Activated CD4-positive, alpha-beta T cell treated with anti-CD3 and anti-CD28 coated beads, Interleukin-2, amount 50 U/mL, for 16 hours (primary cell): Measurements from ENCODE around the gene CEP170.
"Not testable (repeated sequence)": the region's sequence is repeated elsewhere in the genome, so short reads cannot be mapped to it uniquely, and the experiment has no call there.

ENCODE experiments used
- DNase-seq: peaks from one replicate; pipeline ENCODE4 v3.0.0-alpha.2; 2020

Gene CEP170

GRCh38 chr1:243230914-243231313 lies 24.2 kb downstream of the CEP170 start:
- no peak for DNase-seq

DNA sequence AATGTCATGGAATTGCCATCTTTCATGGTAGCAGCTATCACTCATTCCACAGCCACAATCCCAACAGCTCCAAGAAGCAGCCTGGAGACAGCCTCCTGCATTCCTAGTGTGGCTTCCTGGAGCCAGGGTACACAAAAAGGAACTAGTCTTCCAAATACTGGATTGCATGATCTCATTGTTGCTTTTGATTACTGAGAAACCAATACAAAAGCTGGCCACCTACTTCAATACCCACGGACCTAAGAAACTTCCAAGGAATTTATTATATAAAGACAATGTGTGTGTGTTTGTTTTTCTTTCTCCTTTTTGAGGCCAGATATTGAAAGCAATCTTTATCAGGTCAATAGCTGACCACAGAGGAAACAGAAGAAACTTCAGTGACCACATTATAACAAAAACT lies 25.6 kb downstream of the CEP170 start:
- DNase-seq = no peak

GRCh38 chr1:243227622-243228021 lies 27.5 kb downstream of the CEP170 start:
- no peak for DNase-seq

DNA sequence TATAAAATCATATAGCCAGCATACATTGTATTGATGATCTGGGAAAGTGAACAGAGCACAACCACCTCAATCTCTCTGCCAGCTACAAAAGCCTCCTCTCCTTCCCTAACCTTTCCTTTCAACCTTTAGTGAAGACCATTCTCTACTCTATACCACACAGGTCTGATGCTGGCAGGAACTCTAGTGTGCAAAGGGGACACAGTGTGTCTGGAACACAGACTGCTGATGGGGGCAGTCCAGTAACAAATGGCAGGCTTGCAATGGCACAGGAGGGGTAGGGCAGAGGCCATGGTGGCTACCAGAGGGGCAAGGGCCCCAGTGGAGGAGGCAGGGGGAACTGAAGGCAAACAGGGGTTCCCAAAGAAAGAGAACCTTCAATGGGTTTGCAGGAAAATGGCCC lies 37.0 kb downstream of the CEP170 start:
- DNase-seq = no peak

DNA sequence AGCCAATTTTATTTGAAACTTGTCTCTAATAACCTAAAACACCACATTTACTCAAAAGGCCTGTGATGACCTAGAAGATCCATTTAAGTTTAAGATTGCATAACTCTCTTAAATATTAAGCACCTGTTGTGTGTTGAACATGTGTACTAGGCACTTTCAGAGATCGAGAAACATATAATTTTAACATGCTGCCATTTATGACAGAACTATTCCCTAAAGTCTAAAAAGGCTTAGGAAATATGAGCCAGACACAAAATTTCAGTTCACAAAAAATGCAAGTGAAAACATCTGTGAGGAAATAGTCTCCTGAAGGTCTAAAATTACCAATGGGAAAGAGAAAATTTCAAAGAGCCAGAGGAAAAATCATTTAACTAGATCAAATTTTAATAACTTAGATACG lies 37.7 kb downstream of the CEP170 start:
- no peak for DNase-seq

DNA sequence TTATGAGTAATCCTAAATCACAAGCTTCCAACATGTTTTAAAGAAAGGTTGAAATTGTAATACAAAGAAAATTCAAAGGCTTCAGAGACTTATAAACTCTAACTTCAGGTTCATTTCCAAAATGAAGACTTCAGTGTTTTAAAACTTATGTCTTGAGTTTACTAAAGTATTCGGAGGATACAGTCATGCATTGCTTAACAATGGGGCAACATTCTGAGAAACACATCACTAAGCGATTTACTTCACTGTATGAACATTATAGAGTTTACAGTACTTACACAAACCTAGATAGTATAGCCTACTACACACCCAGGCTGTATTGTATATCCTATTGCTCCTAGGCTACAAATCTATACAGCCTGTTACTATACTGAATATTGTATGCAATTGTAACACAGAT lies 38.3 kb downstream of the CEP170 start:
- no peak for DNase-seq

DNA sequence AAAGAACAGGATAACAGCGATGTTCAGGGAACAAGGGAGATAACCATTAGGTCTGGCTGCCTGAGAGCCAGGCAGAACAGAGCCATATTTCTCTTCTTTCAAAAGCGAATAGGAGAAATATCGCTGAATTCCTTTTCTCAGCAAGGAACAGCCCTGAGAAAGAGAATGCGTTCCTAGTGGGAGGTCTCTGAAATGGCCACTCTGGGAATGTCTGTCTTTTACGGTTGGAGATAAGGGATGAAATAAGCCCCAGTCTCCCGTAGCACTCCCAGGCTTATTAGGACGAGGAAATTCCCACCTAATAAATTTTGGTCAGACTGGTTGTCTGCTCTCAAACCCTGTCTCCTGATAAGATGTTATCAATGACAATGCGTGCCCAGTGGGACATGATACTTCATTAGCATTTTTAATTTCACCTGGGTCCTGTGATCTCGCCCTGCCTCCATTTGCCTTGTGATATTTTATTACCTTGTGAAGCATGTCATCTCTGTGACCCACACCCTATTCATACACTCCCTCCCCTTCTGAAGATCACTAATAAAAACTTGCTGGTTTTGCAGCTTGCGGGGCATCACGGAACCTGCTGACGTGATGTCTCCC lies 39.7 kb downstream of the CEP170 start:
- DNase-seq = not testable (repeated sequence)

DNA sequence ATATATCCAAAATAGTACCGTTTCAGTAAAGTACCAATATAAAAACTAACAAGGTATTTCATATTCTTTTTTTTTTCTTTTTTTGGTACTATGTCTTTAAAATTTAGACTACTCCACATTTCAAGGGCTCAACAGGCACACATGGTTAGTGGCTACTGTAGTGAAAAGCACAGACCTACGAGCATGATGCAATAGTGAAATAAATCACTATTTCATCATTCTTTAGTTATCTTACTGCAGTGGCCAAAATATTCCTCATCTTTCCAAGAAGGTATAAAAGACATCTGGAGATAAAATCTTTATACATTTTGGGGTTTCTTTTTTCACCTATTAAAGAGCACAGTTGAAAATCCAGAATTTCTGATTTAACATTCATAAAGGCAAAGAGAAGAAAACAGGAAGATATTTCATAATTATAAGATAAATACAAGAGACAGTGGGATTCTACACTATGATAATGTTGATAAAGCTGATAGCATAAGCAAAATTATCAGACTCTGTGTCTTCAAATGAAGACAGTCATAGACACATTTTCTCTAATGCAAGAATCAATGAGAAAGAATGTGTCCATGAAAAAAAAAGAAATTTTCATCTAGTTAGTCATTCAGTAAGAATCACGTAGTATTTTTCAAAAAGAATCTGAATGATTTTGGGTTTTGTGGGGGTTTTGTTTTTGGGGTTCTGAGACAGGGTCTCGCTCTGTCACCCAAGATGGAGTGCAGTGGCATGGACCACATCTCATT lies 41.9 kb downstream of the CEP170 start:
- no peak for DNase-seq

GRCh38 chr1:243211984-243212383 lies 43.1 kb downstream of the CEP170 start:
- not testable (repeated sequence) for DNase-seq

DNA sequence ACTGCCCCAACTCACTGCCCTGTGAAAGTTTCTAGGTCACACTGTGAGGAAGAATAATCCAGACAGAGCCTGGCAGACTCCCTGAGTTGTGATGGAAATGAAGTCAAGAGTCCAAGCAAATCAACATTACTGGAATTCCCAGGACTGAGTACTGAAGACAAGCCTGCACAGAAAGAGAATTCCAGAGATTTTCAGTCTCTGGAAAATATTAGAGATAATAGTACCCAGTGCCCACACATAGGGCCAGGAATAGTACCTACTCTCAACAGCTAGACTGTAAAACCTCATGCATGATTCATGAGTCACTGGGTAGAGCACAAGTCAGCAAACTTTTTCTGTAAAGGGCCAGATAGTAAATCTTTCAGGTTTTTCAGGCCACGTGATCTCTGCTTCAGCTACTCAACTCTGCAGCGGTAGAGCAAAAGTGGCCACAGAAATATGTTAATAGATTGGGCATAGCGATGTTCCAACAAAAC lies 50.0 kb downstream of the CEP170 start:
- not testable (repeated sequence) for DNase-seq

DNA sequence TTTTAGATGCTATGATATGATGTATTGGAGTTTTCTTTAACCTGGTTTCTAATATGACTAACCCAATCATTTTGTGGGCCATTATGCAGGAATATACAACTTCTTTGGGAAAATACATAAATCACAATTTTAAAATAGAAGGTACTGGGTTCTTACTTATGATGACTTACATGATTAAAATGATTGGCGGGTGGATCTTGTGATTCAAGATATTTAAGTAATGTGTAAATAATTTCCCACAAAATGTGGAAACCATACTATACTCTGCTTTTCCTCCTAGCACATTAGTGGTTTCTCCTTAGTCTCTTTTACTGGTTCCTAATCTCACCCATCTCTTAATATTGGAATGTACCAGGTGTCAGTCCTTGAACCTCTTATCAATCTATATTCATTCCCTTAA lies 50.7 kb downstream of the CEP170 start:
- not testable (repeated sequence) for DNase-seq

GRCh38 chr1:243203196-243203595 lies 51.9 kb downstream of the CEP170 start:
- not testable (repeated sequence) for DNase-seq

DNA sequence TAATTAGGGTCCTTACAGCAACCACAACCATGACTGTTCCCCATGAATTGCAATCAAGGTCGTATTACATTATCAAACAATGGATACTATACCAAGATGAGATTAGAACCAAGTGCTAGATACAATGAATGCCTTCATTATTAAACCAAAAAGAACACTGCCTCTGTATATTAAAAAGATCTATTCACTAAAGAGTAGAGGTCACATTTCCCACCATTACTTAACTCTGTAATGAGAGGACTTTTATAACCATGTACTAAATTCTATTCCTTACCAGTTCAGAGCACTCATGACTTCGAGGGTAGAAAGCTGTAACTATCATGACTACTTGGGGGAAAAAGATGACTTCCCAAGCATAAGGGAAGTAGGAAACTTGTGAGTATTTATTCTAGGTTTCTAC lies 53.8 kb downstream of the CEP170 start:
- DNase-seq = not testable (repeated sequence)

DNA sequence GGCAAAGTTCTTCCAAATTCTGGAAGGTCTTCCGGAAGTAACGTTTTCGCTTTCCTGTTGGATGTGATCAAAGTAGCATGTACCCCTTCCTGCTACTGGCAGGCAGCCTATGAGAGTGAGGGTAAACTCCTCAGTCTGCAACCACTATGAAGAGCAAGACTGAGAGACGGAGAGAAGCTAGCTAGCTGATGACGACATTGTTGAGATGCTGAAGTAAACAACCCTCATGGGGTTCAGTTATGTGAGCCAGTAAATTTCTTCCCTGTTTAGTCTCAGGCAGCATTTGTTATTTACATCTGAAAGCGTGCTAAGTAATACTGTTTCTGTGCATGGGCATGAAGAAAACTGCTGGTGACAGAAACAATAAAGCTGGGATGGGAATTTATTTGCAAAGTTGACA lies 57.6 kb downstream of the CEP170 start:
- DNase-seq = not testable (repeated sequence)

- not testable (repeated sequence) for DNase-seq
Observed at GRCh38 chr1:243193330-243193729, 61.8 kb downstream of the CEP170 start.

GRCh38 chr1:243186201-243186995 lies 68.7 kb downstream of the CEP170 start:
- DNase-seq = not testable (repeated sequence)

- not testable (repeated sequence) for DNase-seq
Observed at GRCh38 chr1:243184787-243185186, 70.3 kb downstream of the CEP170 start.

DNA sequence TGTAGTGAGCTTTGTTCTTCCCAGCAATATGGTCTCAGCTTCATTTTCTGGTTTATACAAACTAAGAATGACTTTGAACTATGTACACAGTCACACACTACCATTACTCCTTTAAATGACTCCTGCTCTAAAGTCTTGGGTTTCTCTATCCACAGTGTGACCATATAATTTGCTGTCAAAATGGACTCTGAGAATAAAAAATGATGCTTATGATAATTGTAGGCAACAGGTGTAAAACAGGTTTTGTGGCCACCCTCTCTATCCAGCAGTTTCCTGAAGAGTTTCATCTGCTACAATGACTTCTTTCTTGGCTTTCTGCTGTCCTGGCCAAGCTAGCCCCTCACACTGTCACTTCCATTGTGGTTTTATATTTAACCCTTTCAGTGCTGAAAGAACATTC lies 71.4 kb downstream of the CEP170 start:
- DNase-seq = not testable (repeated sequence)

DNA sequence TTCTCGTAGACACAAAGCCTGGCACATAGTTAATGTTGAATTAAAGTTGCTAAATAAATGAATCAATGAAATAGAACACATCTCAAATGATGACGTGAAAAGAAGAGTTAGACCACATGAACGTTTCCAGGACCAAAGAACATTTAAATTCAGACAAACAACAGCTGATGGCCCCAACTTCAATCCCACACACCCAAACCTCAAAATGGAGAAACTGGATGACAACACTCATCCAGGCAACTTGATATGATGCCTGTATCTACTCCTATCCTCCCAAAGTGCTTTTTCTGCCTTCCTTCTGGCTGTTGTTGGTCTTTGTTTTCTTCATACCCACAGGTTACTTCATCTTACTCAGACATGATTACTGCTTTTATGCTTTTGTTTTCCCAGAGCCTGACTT lies 71.9 kb downstream of the CEP170 start:
- not testable (repeated sequence) for DNase-seq

DNA sequence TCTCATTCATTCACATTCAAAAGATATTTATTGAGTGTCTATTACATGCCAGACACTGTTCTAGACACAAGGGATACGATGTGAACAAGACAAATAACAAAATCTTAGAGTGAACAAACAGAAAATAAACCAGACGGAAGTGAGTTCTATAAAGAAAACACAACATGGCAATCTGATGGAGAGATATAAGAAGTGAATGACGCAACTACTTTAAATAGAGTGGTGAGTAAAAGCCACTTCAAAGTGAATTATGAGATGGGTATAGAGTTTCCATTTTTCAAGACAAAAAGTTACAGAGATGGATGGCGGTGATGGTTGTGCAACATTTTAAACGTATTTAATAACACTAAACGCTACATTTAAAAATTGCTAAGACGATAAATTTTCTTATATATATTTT lies 75.4 kb downstream of the CEP170 start:
- peak; percentile 9 for DNase-seq

DNA sequence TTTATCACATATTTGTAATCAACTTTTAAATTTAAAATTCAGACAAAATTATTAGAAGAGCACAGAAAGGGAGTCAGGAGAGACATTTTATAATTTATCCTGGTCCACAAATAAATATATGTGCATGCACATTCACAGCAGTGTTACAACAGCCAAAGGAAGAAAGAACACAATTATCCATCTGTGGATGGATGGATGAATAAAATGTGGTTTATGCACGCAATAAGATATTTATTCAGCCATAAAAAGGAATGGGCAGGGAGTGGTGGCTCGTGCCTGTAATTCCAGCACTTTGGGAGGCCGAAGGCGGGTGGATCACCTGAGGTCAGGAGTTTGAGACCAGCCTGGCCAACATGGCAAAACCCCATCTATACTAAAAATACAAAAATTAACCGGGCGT lies 77.3 kb downstream of the CEP170 start:
- DNase-seq = not testable (repeated sequence)

- DNase-seq = not testable (repeated sequence)
Observed at GRCh38 chr1:243173758-243174369, 81.2 kb downstream of the CEP170 start.

GRCh38 chr1:243164911-243165310 lies 90.2 kb downstream of the CEP170 start:
- DNase-seq = not testable (repeated sequence)
